ENCODE data around the gene GPR55.

- TF ChIP-seq CTCF (IDR thresholded peaks at IDR 0.05 in 2 of 3, conservative IDR thresholded peaks at IDR 0.05 in 1 of 3; ENCODE audit: control insufficient read depth in 2 of 3, extremely low read depth in 1 of 3, insufficient read depth in 1 of 3, low read depth in 3 of 3, low read length in 3 of 3) (no peak), SKIL (IDR thresholded peaks at IDR 0.05; ENCODE audit: low read depth, poor library complexity, severe bottlenecking) (no peak)
Observed at GRCh38 chr2:230901006-230901405, 24.0 kb downstream of the GPR55 start.
